H9 (cell line): ENCODE measurements around the gene PMS1. TPM values are rescaled to one million over a fixed set of nuclear protein-coding genes. Genes with fewer than 3 reads are reported as not detected.

Experiments used
- DNase-seq: peaks from one replicate; pipeline ENCODE4 v3.0.0-alpha.2; 2017
- H2AFZ ChIP-seq: one replicate; pipeline ENCODE4 v1.6.1; 2013; ENCODE audit warnings: mild to moderate bottlenecking, low read length, control low read depth, moderate library complexity
- H2AK5ac ChIP-seq: 2 replicates; pipeline ENCODE4 v1.6.1; 2013; ENCODE audit warnings: low read length, control low read depth, mixed read lengths; ENCODE audit not compliant: insufficient read length
- H2BK120ac ChIP-seq: one replicate; pipeline ENCODE4 v1.6.1; 2013; ENCODE audit warnings: low read depth, mild to moderate bottlenecking, low read length, control low read depth, inconsistent platforms; ENCODE audit not compliant: poor library complexity, severe bottlenecking
- H2BK12ac ChIP-seq: 2 replicates; pipeline ENCODE4 v1.6.1; 2013; ENCODE audit warnings: low read length, control low read depth, mixed read lengths, low read depth; ENCODE audit not compliant: insufficient read length
- H2BK15ac ChIP-seq: 2 replicates; pipeline ENCODE4 v1.6.1; 2013; ENCODE audit warnings: low read depth, low read length, control low read depth
- H2BK20ac ChIP-seq: one replicate; pipeline ENCODE4 v1.6.1; 2013; ENCODE audit warnings: low read depth, mild to moderate bottlenecking, low read length, control low read depth, inconsistent platforms; ENCODE audit not compliant: poor library complexity, severe bottlenecking
- H2BK5ac ChIP-seq: 2 replicates; pipeline ENCODE4 v1.6.1; 2013; ENCODE audit warnings: low read length, control low read depth, mixed read lengths; ENCODE audit not compliant: insufficient read length
- H3K14ac ChIP-seq: 2 replicates; pipeline ENCODE4 v1.6.1; 2013; ENCODE audit warnings: low read length, control low read depth; ENCODE audit not compliant: insufficient read depth
- H3K18ac ChIP-seq: 2 replicates; pipeline ENCODE4 v1.6.1; 2013; ENCODE audit warnings: low read depth, mild to moderate bottlenecking, mixed read lengths, low read length, control low read depth; ENCODE audit not compliant: insufficient read length
- H3K23ac ChIP-seq: 2 replicates; pipeline ENCODE4 v1.6.1; 2013; ENCODE audit warnings: low read length, control low read depth, mixed read lengths, low read depth; ENCODE audit not compliant: insufficient read length
- H3K23me2 ChIP-seq: 2 replicates; pipeline ENCODE4 v1.6.1; 2013; ENCODE audit warnings: low read depth, mild to moderate bottlenecking, mixed read lengths, low read length, control low read depth; ENCODE audit not compliant: insufficient read length, poor library complexity, severe bottlenecking
- H3K27ac ChIP-seq: 2 replicates; pipeline ENCODE4 v1.5.1; 2013; ENCODE audit warnings: low read length, control low read depth, mixed read lengths, low read depth; ENCODE audit not compliant: insufficient read length
- H3K27me3 ChIP-seq: 2 replicates; pipeline ENCODE4 v1.6.1; 2013; ENCODE audit warnings: low read length, control low read depth, inconsistent platforms; ENCODE audit not compliant: insufficient read depth
- H3K4ac ChIP-seq: 2 replicates; pipeline ENCODE4 v1.6.1; 2013; ENCODE audit warnings: low read depth, mild to moderate bottlenecking, control low read depth, inconsistent platforms, low read length, moderate library complexity
- H3K4me1 ChIP-seq: 2 replicates; pipeline ENCODE4 v1.6.1; 2013; ENCODE audit warnings: low read length, control low read depth, inconsistent platforms; ENCODE audit not compliant: insufficient read depth
- H3K4me2 ChIP-seq: 2 replicates; pipeline ENCODE4 v1.6.1; 2013; ENCODE audit warnings: low read length, control low read depth, mixed read lengths; ENCODE audit not compliant: insufficient read length, insufficient read depth
- H3K56ac ChIP-seq: 2 replicates; pipeline ENCODE4 v1.6.1; 2013; ENCODE audit warnings: low read depth, mild to moderate bottlenecking, mixed read lengths, low read length, control low read depth; ENCODE audit not compliant: insufficient read length
- H3K79me1 ChIP-seq: 2 replicates; pipeline ENCODE4 v1.6.1; 2013; ENCODE audit warnings: low read depth, mild to moderate bottlenecking, moderate library complexity, low read length, control low read depth, inconsistent platforms; ENCODE audit not compliant: insufficient read depth, poor library complexity, severe bottlenecking
- H3K79me2 ChIP-seq: 2 replicates; pipeline ENCODE4 v1.6.1; 2013; ENCODE audit warnings: low read length, control low read depth, inconsistent platforms; ENCODE audit not compliant: insufficient read depth
- H3K9ac ChIP-seq: 2 replicates; pipeline ENCODE4 v1.6.1; 2013; ENCODE audit warnings: low read length, control low read depth, mixed read lengths; ENCODE audit not compliant: insufficient read length; ENCODE audit errors: extremely low read depth
- H3K9me3 ChIP-seq: one replicate; pipeline ENCODE4 v1.6.1; 2013; ENCODE audit warnings: low read depth, low read length, inconsistent platforms; ENCODE audit not compliant: control insufficient read depth
- H3T11ph ChIP-seq: one replicate; pipeline ENCODE4 v1.6.1; 2013; ENCODE audit warnings: mild to moderate bottlenecking, low read length, control low read depth, inconsistent platforms
- H4K20me1 ChIP-seq: one replicate; pipeline ENCODE4 v1.6.1; 2013; ENCODE audit not compliant: control insufficient read depth, insufficient read length, insufficient read depth
- H4K5ac ChIP-seq: 2 replicates; pipeline ENCODE4 v1.6.1; 2013; ENCODE audit warnings: low read depth, mild to moderate bottlenecking, mixed read lengths, low read length, control low read depth; ENCODE audit not compliant: insufficient read length
- H4K8ac ChIP-seq: replicated peaks from 2 replicates; pipeline ENCODE4 v1.6.1; 2013; ENCODE audit warnings: low read length, control low read depth, mixed read lengths, low read depth; ENCODE audit not compliant: insufficient read length
- H4K91ac ChIP-seq: 2 replicates; pipeline ENCODE4 v1.6.1; 2013; ENCODE audit warnings: low read depth, mild to moderate bottlenecking, moderate library complexity, mixed read lengths, low read length, control low read depth; ENCODE audit not compliant: insufficient read length
- H3K27ac Mint-ChIP-seq, 3 experiments: 2 replicates in 2 of 3; 3 replicates in 1 of 3; pipeline ENCODE4 v1.8.0; 2020 to 2021; ENCODE audit warnings: mixed read lengths in 3 of 3, mild to moderate bottlenecking in 1 of 3, moderate library complexity in 1 of 3
- H3K27me3 Mint-ChIP-seq: 2 replicates; pipeline ENCODE4 v1.8.0; 2021; ENCODE audit warnings: low read depth, mild to moderate bottlenecking, moderate library complexity, mixed read lengths
- H3K36me3 Mint-ChIP-seq, 3 experiments: 2 replicates in 2 of 3; 3 replicates in 1 of 3; pipeline ENCODE4 v1.8.0; 2020 to 2021; ENCODE audit warnings: low read depth in 3 of 3, mixed read lengths in 3 of 3; ENCODE audit not compliant: insufficient read depth in 1 of 3
- H3K4me1 Mint-ChIP-seq, 2 experiments: 2 replicates each; pipeline ENCODE4 v1.8.0; 2020; ENCODE audit warnings: mixed read lengths in 2 of 2
- H3K4me3 Mint-ChIP-seq, 2 experiments: 2 replicates in 1 of 2; 3 replicates in 1 of 2; pipeline ENCODE4 v1.8.0; 2020 to 2021; ENCODE audit warnings: mild to moderate bottlenecking in 2 of 2, mixed read lengths in 2 of 2, moderate library complexity in 1 of 2
- H3K9me3 Mint-ChIP-seq, 2 experiments: 2 replicates in 1 of 2; 3 replicates in 1 of 2; pipeline ENCODE4 v1.8.0; 2020; ENCODE audit warnings: mild to moderate bottlenecking in 2 of 2, mixed read lengths in 2 of 2, moderate library complexity in 1 of 2
- WGBS: extraction: QIAGEN DNeasy Blood & Tissue Kit; methylation state at CpG from one replicate; pipeline ENCODE4 v1.1.7; 2013; ENCODE audit warnings: missing lambda C conversion rate, low lambda C conversion rate, mixed read lengths; ENCODE audit not compliant: insufficient read length; ENCODE audit errors: extremely low coverage; 5-methylcytosine and 5-hydroxymethylcytosine counted together
- total RNA-seq: library from RNA; stranded (reverse); gene quantifications from 2 replicates; pipeline ENCODE4 v1.2.1, GENCODE V29; 2021
- TF ChIP-seq, protein P1 (sequence below): fragments of 200-600 bp; sonication (generic); conservative IDR thresholded peaks from 3 replicates; pipeline ENCODE4 v1.8.0; 2021; ENCODE audit warnings: antibody characterized with exemption, mild to moderate bottlenecking

Gene PMS1
- total RNA-seq, 1 experiment from 2014 or later: 47.2 TPM

DNA sequence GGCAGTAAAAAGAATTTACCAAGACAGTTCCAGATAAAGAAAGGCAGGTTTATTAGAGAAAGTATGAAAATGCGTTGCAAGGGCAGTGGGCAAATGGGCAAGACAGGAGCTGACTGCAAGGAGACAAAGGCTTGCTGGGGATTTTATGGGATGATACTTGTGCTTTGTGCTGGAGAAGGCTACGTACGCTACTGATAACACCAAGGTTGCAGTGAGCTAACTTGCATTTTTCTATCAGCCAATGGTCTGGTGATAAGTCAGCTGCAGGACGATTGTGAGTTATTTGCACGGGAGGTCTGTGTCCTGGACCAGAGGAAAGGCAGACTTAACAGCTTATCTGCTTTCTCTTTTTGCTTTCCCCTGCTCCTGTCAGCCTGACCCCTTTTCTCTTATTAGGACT lies 116.5 kb downstream of the PMS1 start:
- Histone ChIP-seq H2BK5ac (no peak overlapping the region), H3K56ac (no peak overlapping the region), H2BK20ac (no peak overlapping the region), H3K14ac (no peak overlapping the region), H2BK12ac (no peak overlapping the region), H3T11ph (no peak overlapping the region), H2BK120ac (no peak overlapping the region), H3K23me2 (no peaks in the 10 kb centered on the region), H3K4me2 (no peak overlapping the region), H3K27ac (no peak overlapping the region), H3K9me3 (no peaks in the 10 kb centered on the region), H2AK5ac (no peak overlapping the region), H3K79me1 (no peaks in the 10 kb centered on the region), H4K91ac (no peak overlapping the region), H4K8ac (no peak overlapping the region), H3K9ac (no peak overlapping the region), H3K4ac (no peak overlapping the region), H3K23ac (no peak overlapping the region), H3K18ac (no peak overlapping the region), H2BK15ac (no peak overlapping the region), H3K4me1 (no peaks in the 10 kb centered on the region), H3K79me2 (no peaks in the 10 kb centered on the region), H2AFZ (no peak overlapping the region), H4K20me1 (no peaks in the 10 kb centered on the region), H4K5ac (no peak overlapping the region), H3K27me3 (no peaks in the 10 kb centered on the region)
- H3K27ac Mint-ChIP-seq: no peak overlapping the region; a peak in 1 of 7 replicates
- TF ChIP-seq, protein P1, sequence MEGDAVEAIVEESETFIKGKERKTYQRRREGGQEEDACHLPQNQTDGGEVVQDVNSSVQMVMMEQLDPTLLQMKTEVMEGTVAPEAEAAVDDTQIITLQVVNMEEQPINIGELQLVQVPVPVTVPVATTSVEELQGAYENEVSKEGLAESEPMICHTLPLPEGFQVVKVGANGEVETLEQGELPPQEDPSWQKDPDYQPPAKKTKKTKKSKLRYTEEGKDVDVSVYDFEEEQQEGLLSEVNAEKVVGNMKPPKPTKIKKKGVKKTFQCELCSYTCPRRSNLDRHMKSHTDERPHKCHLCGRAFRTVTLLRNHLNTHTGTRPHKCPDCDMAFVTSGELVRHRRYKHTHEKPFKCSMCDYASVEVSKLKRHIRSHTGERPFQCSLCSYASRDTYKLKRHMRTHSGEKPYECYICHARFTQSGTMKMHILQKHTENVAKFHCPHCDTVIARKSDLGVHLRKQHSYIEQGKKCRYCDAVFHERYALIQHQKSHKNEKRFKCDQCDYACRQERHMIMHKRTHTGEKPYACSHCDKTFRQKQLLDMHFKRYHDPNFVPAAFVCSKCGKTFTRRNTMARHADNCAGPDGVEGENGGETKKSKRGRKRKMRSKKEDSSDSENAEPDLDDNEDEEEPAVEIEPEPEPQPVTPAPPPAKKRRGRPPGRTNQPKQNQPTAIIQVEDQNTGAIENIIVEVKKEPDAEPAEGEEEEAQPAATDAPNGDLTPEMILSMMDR: no peak
- WGBS: no CpG with 5 or more reads among the region's 5 CpGs
- H3K36me3 Mint-ChIP-seq: no peaks in the 10 kb centered on the region
- H3K4me3 Mint-ChIP-seq: no peak overlapping the region
- H3K4me1 Mint-ChIP-seq: no peaks in the 10 kb centered on the region
- no peak for DNase-seq
- H3K27me3 Mint-ChIP-seq: no peaks in the 10 kb centered on the region
- H3K9me3 Mint-ChIP-seq: no peaks in the 10 kb centered on the region
